Measurements from ENCODE around the gene RLF. TPM values are rescaled to one million over a fixed set of nuclear protein-coding genes. Genes with fewer than 3 reads are reported as not detected.

Gene RLF
- total and polyA plus RNA-seq, 2 donors (not counting 1 experiment from before 2014, with no cell fraction given) = 7.8 to 21.9 TPM

- Histone ChIP-seq H3K9ac (ENCODE audit: low read length) (no peak overlapping the region), H3K27me3 (replicated peaks in 1 of 4; ENCODE audit: control extremely low read depth in 1 of 4, control insufficient read depth in 3 of 4, insufficient read depth in 4 of 4, low read length in 3 of 4) (peaks cover 0 to 6% (median 1%) of the 10 kb centered on the region in 4 experiments), H3K9me3 (ENCODE audit: control extremely low read depth in 1 of 3, control insufficient read depth in 2 of 3, insufficient read depth in 1 of 3, low read length in 2 of 3) (peaks cover 7 to 25% (median 20%) of the 10 kb centered on the region in 3 donors), H2AFZ (ENCODE audit: insufficient read depth, low read depth, low read length, poor library complexity, severe bottlenecking) (no peak overlapping the region), H3K4me1 (ENCODE audit: control insufficient read depth in 2 of 2, insufficient read depth in 2 of 2, low read length in 2 of 2) (no peaks in the 10 kb centered on the region), H3K79me2 (ENCODE audit: control insufficient read depth, insufficient read depth, low read length) (no peaks in the 10 kb centered on the region), H4K20me1 (ENCODE audit: control insufficient read depth, insufficient read depth, low read length, poor library complexity, severe bottlenecking) (no peaks in the 10 kb centered on the region), H3K36me3 (replicated peaks in 1 of 2; ENCODE audit: control extremely low read depth in 1 of 2, control insufficient read depth in 1 of 2, extremely low read depth in 1 of 2, insufficient read depth in 2 of 2, low read length in 1 of 2) (no peaks in the 10 kb centered on the region), H3K4me3 (ENCODE audit: control extremely low read depth in 1 of 5, extremely low read depth in 1 of 5, insufficient read depth in 1 of 5, low read depth in 2 of 5, low read length in 4 of 5) (no peak overlapping the region), H3K4me2 (replicated peaks; ENCODE audit: low read depth, low read length, poor library complexity, severe bottlenecking) (no peak overlapping the region), H3K27ac (ENCODE audit: low read length in 2 of 2) (no peak overlapping the region)
- WGBS (ENCODE audit: insufficient coverage) = no CpG with 5 or more reads among the region's 3 CpGs
- Mint-ChIP-seq H3K9me3 (ENCODE audit: insufficient read depth) (peaks cover 14% of the 10 kb centered on the region), H3K4me1 (no peaks in the 10 kb centered on the region), H3K27me3 (peaks cover 35% of the 10 kb centered on the region), H3K27ac (no peak overlapping the region), H3K4me3 (no peak overlapping the region)
- POLR2A ChIA-PET = no interaction called here
- no peak for TF ChIP-seq EZH2 (IDR thresholded peaks at IDR 0.05; ENCODE audit: borderline replicate concordance, insufficient read depth, low read depth, low read length, poor library complexity, severe bottlenecking)
- TF ChIP-seq, protein P1, sequence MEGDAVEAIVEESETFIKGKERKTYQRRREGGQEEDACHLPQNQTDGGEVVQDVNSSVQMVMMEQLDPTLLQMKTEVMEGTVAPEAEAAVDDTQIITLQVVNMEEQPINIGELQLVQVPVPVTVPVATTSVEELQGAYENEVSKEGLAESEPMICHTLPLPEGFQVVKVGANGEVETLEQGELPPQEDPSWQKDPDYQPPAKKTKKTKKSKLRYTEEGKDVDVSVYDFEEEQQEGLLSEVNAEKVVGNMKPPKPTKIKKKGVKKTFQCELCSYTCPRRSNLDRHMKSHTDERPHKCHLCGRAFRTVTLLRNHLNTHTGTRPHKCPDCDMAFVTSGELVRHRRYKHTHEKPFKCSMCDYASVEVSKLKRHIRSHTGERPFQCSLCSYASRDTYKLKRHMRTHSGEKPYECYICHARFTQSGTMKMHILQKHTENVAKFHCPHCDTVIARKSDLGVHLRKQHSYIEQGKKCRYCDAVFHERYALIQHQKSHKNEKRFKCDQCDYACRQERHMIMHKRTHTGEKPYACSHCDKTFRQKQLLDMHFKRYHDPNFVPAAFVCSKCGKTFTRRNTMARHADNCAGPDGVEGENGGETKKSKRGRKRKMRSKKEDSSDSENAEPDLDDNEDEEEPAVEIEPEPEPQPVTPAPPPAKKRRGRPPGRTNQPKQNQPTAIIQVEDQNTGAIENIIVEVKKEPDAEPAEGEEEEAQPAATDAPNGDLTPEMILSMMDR (IDR thresholded peaks at IDR 0.05) = no peak
- no peak for DNase-seq
- CTCF ChIA-PET = no interaction called here
- ATAC-seq (ENCODE audit: low read depth) = no peak
- intact Hi-C loops (cut with micrococcal nuclease) = no loop called here
These were observed 46.8 kb upstream of the RLF start for GRCh38 chr1:40114400-40114799.

GRCh38 chr1:40120128-40120527 lies 41.1 kb upstream of the RLF start:
- Histone ChIP-seq H3K4me1 (ENCODE audit: control insufficient read depth in 2 of 2, insufficient read depth in 2 of 2, low read length in 2 of 2) (no peaks in the 10 kb centered on the region), H3K36me3 (replicated peaks in 1 of 2; ENCODE audit: control extremely low read depth in 1 of 2, control insufficient read depth in 1 of 2, extremely low read depth in 1 of 2, insufficient read depth in 2 of 2, low read length in 1 of 2) (no peaks in the 10 kb centered on the region), H3K4me3 (ENCODE audit: control extremely low read depth in 1 of 5, extremely low read depth in 1 of 5, insufficient read depth in 1 of 5, low read depth in 2 of 5, low read length in 4 of 5) (no peak overlapping the region), H3K9me3 (ENCODE audit: control extremely low read depth in 1 of 3, control insufficient read depth in 2 of 3, insufficient read depth in 1 of 3, low read length in 2 of 3) (no peaks in the 10 kb centered on the region), H3K79me2 (ENCODE audit: control insufficient read depth, insufficient read depth, low read length) (no peaks in the 10 kb centered on the region), H3K4me2 (replicated peaks; ENCODE audit: low read depth, low read length, poor library complexity, severe bottlenecking) (no peak overlapping the region), H3K27ac (ENCODE audit: low read length in 2 of 2) (no peak overlapping the region), H2AFZ (ENCODE audit: insufficient read depth, low read depth, low read length, poor library complexity, severe bottlenecking) (no peak overlapping the region), H4K20me1 (ENCODE audit: control insufficient read depth, insufficient read depth, low read length, poor library complexity, severe bottlenecking) (no peaks in the 10 kb centered on the region), H3K9ac (ENCODE audit: low read length) (no peak overlapping the region), H3K27me3 (replicated peaks in 1 of 4; ENCODE audit: control extremely low read depth in 1 of 4, control insufficient read depth in 3 of 4, insufficient read depth in 4 of 4, low read length in 3 of 4) (no peaks in the 10 kb centered on the region)
- H3K27me3 Mint-ChIP-seq = peaks cover 22% of the 10 kb centered on the region
- H3K9me3 Mint-ChIP-seq (ENCODE audit: insufficient read depth) = no peaks in the 10 kb centered on the region
- DNase-seq (no peak), ATAC-seq (ENCODE audit: low read depth) (no peak)
- H3K27ac Mint-ChIP-seq = no peak overlapping the region
- no peak overlapping the region for H3K4me3 Mint-ChIP-seq
- TF ChIP-seq, protein P1 (IDR thresholded peaks at IDR 0.05) = no peak
- no peak for TF ChIP-seq EZH2 (IDR thresholded peaks at IDR 0.05; ENCODE audit: borderline replicate concordance, insufficient read depth, low read depth, low read length, poor library complexity, severe bottlenecking)
- WGBS (ENCODE audit: insufficient coverage) = 87% methylated on average over 6 of the region's 7 CpGs
- intact Hi-C loops (cut with micrococcal nuclease) = no loop called here
- no peaks in the 10 kb centered on the region for H3K4me1 Mint-ChIP-seq
- ChIA-PET POLR2A (no interaction called here), CTCF (interaction anchor here (0.6 to 0.8 kb wide), 2 partner anchors 24 to 654 kb away, joined by 3 read pairs; no protein-coding TSS in a partner anchor)

All from B cell (primary cell).